22Rv1 (cell line): Measurements from ENCODE around the gene VTN.
A peak's percentile ranks its signal among the peaks of the same experiment; 100 is the strongest.
"Not testable (repeated sequence)": the region's sequence is repeated elsewhere in the genome, so short reads cannot be mapped to it uniquely, and the experiment has no call there.

Source experiments
- H3K27ac ChIP-seq: fragments of 450-650 bp; 2 replicates; pipeline ENCODE4 v1.5.1; 2017
- CTCF ChIP-seq: fragments of 450-650 bp; IDR thresholded peaks from 2 replicates; pipeline ENCODE4 v1.5.1; 2017; ENCODE audit warnings: mild to moderate bottlenecking
- ZFX ChIP-seq: fragments of 450-650 bp; IDR thresholded peaks from 2 replicates; pipeline ENCODE4 v1.6.1; 2017; ENCODE audit warnings: antibody characterized with exemption, borderline replicate concordance

Gene VTN

GRCh38 chr17:28340374-28340773 lies 29.7 kb downstream of the VTN start:
- TF ChIP-seq CTCF (no peak), ZFX (no peak)
- H3K27ac ChIP-seq: no peak overlapping the region

GRCh38 chr17:28339431-28339830 lies 30.7 kb downstream of the VTN start:
- no peak overlapping the region for H3K27ac ChIP-seq
- no peak for TF ChIP-seq ZFX

GRCh38 chr17:28338769-28339212 lies 31.3 kb downstream of the VTN start:
- H3K27ac ChIP-seq: not testable (repeated sequence)

- no peak overlapping the region for H3K27ac ChIP-seq
- TF ChIP-seq CTCF: no peak
- no peak for TF ChIP-seq ZFX
These were observed 31.9 kb downstream of the VTN start for GRCh38 chr17:28338056-28338768.

GRCh38 chr17:28335959-28336871 lies 33.9 kb downstream of the VTN start:
- TF ChIP-seq ZFX (no peak), CTCF (no peak)
- H3K27ac ChIP-seq: peak overlapping the region; percentile 70

- peak within 1 kb of the TSS; percentile 70 for H3K27ac ChIP-seq
- TF ChIP-seq ZFX: no peak
- no peak for TF ChIP-seq CTCF
These were observed 34.7 kb downstream of the VTN start, which contains the start of the genes IFT20 and TNFAIP1 for GRCh38 chr17:28335201-28335958. Gene IFT20, minus strand, starts transcription at chr17:28335472. Its CDS starts 3,487 bp downstream, at chr17:28331985. Gene TNFAIP1, plus strand, starts transcription at chr17:28335761. Its CDS starts 3,761 bp downstream, at chr17:28339522.

GRCh38 chr17:28334666-28335200 lies 35.4 kb downstream of the VTN start:
- no peak for TF ChIP-seq CTCF
- TF ChIP-seq ZFX: no peak
- peak overlapping the region; percentile 70 for H3K27ac ChIP-seq
